T-cell (primary cell): ENCODE measurements around the gene TRIP10. TPM values are rescaled to one million over a fixed set of nuclear protein-coding genes. Genes with fewer than 3 reads are reported as not detected.
A peak's percentile ranks its signal among the peaks of the same experiment; 100 is the strongest.

ENCODE experiments used
- ATAC-seq, 4 experiments: fragments of 200-7000 bp in 3 of 4; fragments of 150-1000 bp in 1 of 4; cut with Tn5 transposase; replicated peaks in 1 of 4; 1 replicate in 3 of 4; 2 replicates in 1 of 4; pipeline ENCODE4 v1.10.0; 2021; ENCODE audit warnings: moderate library complexity in 3 of 4, mild to moderate bottlenecking in 2 of 4, moderate number of reproducible peaks in 1 of 4
- CTCF ChIA-PET, 2 donors: fragments of 300-600 bp; sonication (Branson Sonifier 250); formaldehyde crosslinking; loops; one replicate each; lab custom pipeline; 2022; ENCODE audit warnings: antibody characterized with exemption in 2 of 2; lab: Charles Lee
- POLR2A ChIA-PET, 2 donors: fragments of 300-600 bp; sonication (Branson Sonifier 250); formaldehyde crosslinking; loops; one replicate each; lab custom pipeline; 2022; ENCODE audit warnings: antibody characterized with exemption in 2 of 2; lab: Charles Lee
- DNase-seq, 35 experiments: peaks; one replicate each; pipeline versions ENCODE4 v3.0.0 to v3.0.0-alpha.2; 2013 to 2023
- H3K27ac ChIP-seq: one replicate; pipeline ENCODE4 v1.5.1; 2013; ENCODE audit warnings: low read length
- H3K27me3 ChIP-seq, 2 experiments: replicated peaks in 1 of 2; 1 replicate in 1 of 2; 2 replicates in 1 of 2; pipeline versions ENCODE4 v1.6.1 to v1.7.0; 2013; ENCODE audit warnings: low read length in 1 of 2, mixed read lengths in 1 of 2; ENCODE audit not compliant: control insufficient read depth in 2 of 2, insufficient read depth in 2 of 2; ENCODE audit errors: extremely low read depth in 1 of 2
- H3K36me3 ChIP-seq, 2 donors: 1 replicate in 1 of 2; 2 replicates in 1 of 2; pipeline versions ENCODE4 v1.6.1 to v1.7.0; 2013; ENCODE audit warnings: low read length in 1 of 2; ENCODE audit not compliant: control insufficient read depth in 2 of 2, insufficient read depth in 1 of 2; ENCODE audit errors: extremely low read depth in 1 of 2
- H3K4me1 ChIP-seq, 2 experiments: 1 replicate in 1 of 2; 2 replicates in 1 of 2; pipeline versions ENCODE4 v1.6.1 to v1.7.0; 2013; ENCODE audit warnings: low read length in 2 of 2, mixed read lengths in 1 of 2; ENCODE audit not compliant: insufficient read depth in 2 of 2, control insufficient read depth in 1 of 2; ENCODE audit errors: extremely low read depth in 1 of 2
- H3K4me3 ChIP-seq, 2 donors: 1 replicate in 1 of 2; 2 replicates in 1 of 2; pipeline versions ENCODE4 v1.5.1 to v1.7.0; 2013; ENCODE audit warnings: mild to moderate bottlenecking in 2 of 2, low read length in 1 of 2, moderate library complexity in 1 of 2; ENCODE audit not compliant: control insufficient read depth in 1 of 2; ENCODE audit errors: extremely low read depth in 1 of 2
- H3K9me3 ChIP-seq: 2 replicates; pipeline ENCODE4 v1.7.0; 2013
- H3K27ac Mint-ChIP-seq, 2 donors: one replicate each; pipeline ENCODE4 v1.8.0; 2020 to 2021; ENCODE audit warnings: mild to moderate bottlenecking in 2 of 2, mixed read lengths in 2 of 2
- H3K27me3 Mint-ChIP-seq, 2 donors: one replicate each; pipeline ENCODE4 v1.8.0; 2021 to 2022; ENCODE audit warnings: mixed read lengths in 2 of 2
- H3K36me3 Mint-ChIP-seq: one replicate; pipeline ENCODE4 v1.8.0; 2021; ENCODE audit warnings: mixed read lengths
- H3K4me1 Mint-ChIP-seq, 3 donors: one replicate each; pipeline ENCODE4 v1.8.0; 2020 to 2022; ENCODE audit warnings: mixed read lengths in 3 of 3, mild to moderate bottlenecking in 1 of 3
- H3K4me3 Mint-ChIP-seq, 3 donors: one replicate each; pipeline ENCODE4 v1.8.0; 2020 to 2022; ENCODE audit warnings: mild to moderate bottlenecking in 3 of 3, mixed read lengths in 3 of 3, moderate library complexity in 3 of 3
- H3K9me3 Mint-ChIP-seq, 3 donors: one replicate each; pipeline ENCODE4 v1.8.0; 2020 to 2022; ENCODE audit warnings: mixed read lengths in 3 of 3
- WGBS: methylation state at CpG from one replicate; pipeline ENCODE4 v1.1.5; 2013; ENCODE audit warnings: missing lambda C conversion rate; ENCODE audit not compliant: insufficient coverage; 5-methylcytosine and 5-hydroxymethylcytosine counted together
- total RNA-seq, 35 experiments: library from RNA in 6 of 35; stranded (reverse) in 6 of 35; fragments of 120-200 nt in 1 of 35; gene quantifications; one replicate each; pipeline versions ENCODE4 v1.2.1 to v1.2.4 and lab custom pipeline; 2013 to 2026

The TRIP10 gene
- total RNA-seq, 5 donors from 2014 or later (not counting 1 experiment from before 2014, with no cell fraction given), result 2.6 to 8.7 (median 7.3) TPM

DNA sequence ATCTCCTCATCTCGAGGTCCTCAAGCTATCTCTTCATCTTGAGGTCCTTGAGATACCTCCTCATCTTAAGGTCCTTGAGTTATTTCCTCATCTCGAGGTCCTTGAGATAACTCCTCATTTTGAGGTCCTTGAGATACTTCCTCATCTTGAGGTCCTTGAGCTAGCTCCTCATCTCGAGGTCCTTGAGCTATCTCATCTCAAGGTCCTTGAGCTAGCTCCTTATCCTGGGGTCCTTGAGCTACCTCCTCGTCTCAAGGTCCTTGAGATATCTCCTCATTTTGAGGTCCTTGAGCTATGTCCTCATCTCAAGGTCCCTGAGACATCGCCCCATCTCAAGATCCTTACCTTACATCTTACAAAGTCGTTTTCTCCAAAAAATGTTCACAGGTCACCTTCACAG lies 51.8 kb downstream of the TRIP10 start:
- H3K4me1 Mint-ChIP-seq, result peaks cover 77 to 78% (median 77%) of the 10 kb centered on the region in 3 donors
- no peaks in the 10 kb centered on the region for H3K27me3 Mint-ChIP-seq
- no peak overlapping the region for H3K27ac ChIP-seq
- peaks cover 0 to 26% of the 10 kb centered on the region in 2 donors for H3K36me3 ChIP-seq
- H3K36me3 Mint-ChIP-seq, result peaks cover 46% of the 10 kb centered on the region
- peak overlapping the region; percentile 82 to 86 for H3K27ac Mint-ChIP-seq
- ChIA-PET POLR2A (no interaction called here), CTCF (interaction anchor here in 1 of 2 donors (0.8 kb wide), 1 partner anchor 10 kb away, joined by 3 read pairs; no protein-coding TSS in a partner anchor)
- DNase-seq (no peak), ATAC-seq (no peak)
- 97% methylated on average over 5 of the region's 6 CpGs for WGBS
- H3K4me3 Mint-ChIP-seq, result peak overlapping the region in 1 of 3 donors; percentile 54
- H3K4me3 ChIP-seq, result no peak overlapping the region
- no peaks in the 10 kb centered on the region for H3K27me3 ChIP-seq
- H3K9me3 ChIP-seq, result no peaks in the 10 kb centered on the region
- peaks cover 10 to 68% of the 10 kb centered on the region in 2 experiments for H3K4me1 ChIP-seq
- H3K9me3 Mint-ChIP-seq, result peaks cover 0 to 10% (median 2%) of the 10 kb centered on the region in 3 donors

DNA sequence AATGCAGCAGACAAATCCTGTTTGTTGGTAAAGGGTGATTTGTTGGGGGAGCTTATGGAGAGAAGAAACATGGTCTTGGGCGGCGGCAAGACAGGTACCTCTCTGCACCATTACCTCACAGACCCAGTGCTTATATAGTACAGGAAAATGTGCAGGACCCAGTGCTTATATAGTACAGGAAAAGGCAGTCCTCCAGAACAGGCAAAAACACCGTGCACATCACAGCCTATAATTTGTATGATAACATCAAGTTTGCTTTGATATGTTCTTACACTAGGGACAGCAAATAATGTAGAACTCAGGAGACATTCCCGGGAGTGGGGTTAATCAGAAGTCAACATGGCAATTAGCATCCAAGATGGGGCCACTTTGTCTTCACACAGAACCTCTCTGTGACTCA lies 53.9 kb downstream of the TRIP10 start:
- H3K4me1 Mint-ChIP-seq, result peaks cover 82 to 89% (median 87%) of the 10 kb centered on the region in 3 donors
- ATAC-seq (peak in 3 of 4 experiments; percentile 37 to 58 (median 55)), DNase-seq (no peak)
- Histone ChIP-seq H3K9me3 (no peaks in the 10 kb centered on the region), H3K27ac (no peak overlapping the region), H3K36me3 (peaks cover 0 to 30% of the 10 kb centered on the region in 2 donors), H3K4me1 (peaks cover 16 to 82% of the 10 kb centered on the region in 2 experiments), H3K27me3 (no peaks in the 10 kb centered on the region), H3K4me3 (no peak overlapping the region)
- ChIA-PET CTCF (no interaction called here), POLR2A (no interaction called here)
- peaks cover 46% of the 10 kb centered on the region for H3K36me3 Mint-ChIP-seq
- peaks cover 0 to 10% (median 2%) of the 10 kb centered on the region in 3 donors for H3K9me3 Mint-ChIP-seq
- no peaks in the 10 kb centered on the region for H3K27me3 Mint-ChIP-seq
- peak overlapping the region; percentile 82 to 86 for H3K27ac Mint-ChIP-seq
- WGBS, result no CpG with 5 or more reads among the region's 4 CpGs
- peak overlapping the region in 1 of 3 donors; percentile 54 for H3K4me3 Mint-ChIP-seq

DNA sequence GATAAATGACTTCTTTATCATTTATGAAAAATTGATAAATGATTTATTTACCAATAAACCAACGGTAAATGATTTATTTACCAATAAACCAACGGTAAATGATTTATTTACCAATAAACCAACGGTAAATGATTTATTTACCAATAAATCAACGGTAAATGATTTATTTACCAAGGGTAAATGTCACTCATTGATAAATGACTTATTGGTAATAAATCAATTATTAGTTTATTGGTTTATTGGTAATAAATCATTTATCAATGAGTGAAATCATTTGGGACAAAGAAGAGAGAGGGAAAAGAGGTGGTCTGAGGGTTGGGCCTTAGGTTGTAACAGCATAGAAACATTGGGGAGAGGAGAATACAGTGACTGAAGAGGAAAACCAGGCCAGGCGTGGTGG lies 54.5 kb downstream of the TRIP10 start:
- Mint-ChIP-seq H3K27me3 (no peaks in the 10 kb centered on the region), H3K27ac (peak overlapping the region; percentile 23 to 56), H3K4me3 (no peak overlapping the region), H3K9me3 (peaks cover 0 to 10% (median 2%) of the 10 kb centered on the region in 3 donors), H3K4me1 (peaks cover 80 to 87% (median 86%) of the 10 kb centered on the region in 3 donors), H3K36me3 (peaks cover 40% of the 10 kb centered on the region)
- Histone ChIP-seq H3K27ac (no peak overlapping the region), H3K36me3 (peaks cover 0 to 27% of the 10 kb centered on the region in 2 donors), H3K27me3 (no peaks in the 10 kb centered on the region), H3K9me3 (no peaks in the 10 kb centered on the region), H3K4me3 (no peak overlapping the region), H3K4me1 (peaks cover 16 to 81% of the 10 kb centered on the region in 2 experiments)
- DNase-seq (no peak), ATAC-seq (no peak)
- 100% methylated on average over 1 of the region's 5 CpGs for WGBS
- ChIA-PET POLR2A (no interaction called here), CTCF (no interaction called here)

DNA sequence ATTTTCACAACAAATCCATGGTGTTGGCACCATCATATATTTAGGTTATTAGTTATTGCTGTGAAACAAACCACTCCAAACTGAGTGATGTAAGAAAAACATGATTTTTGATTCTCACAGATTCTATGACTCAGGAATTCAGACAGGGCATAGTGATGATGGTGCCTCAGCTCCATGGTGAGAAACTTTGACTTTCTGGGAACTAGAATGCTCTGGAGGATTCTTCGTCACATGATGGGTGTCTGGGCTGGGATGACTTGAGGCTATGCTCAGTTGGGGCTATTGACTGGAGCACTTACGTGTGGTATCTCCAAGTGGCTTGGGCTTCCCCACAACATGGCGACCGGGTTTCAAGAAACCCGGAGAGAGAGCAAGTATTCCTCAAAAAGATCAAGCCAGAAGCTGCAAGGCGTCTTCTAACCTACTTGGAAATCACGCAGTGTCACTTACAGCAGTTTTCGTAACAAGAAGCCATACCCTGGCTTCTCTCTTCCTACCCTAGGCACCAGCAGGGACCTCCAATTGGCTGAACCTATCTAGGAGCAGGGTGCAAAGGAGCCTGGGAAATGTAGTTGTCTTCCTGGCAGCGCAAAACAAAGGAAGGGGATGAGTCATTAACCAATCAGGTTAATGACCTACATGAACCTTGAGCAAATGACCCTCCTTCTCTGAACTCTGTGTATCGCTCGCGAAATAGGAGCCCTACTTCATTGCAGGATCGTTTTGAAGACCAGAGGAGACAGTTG lies 55.4 kb downstream of the TRIP10 start:
- Histone ChIP-seq H3K9me3 (no peaks in the 10 kb centered on the region), H3K4me3 (no peak overlapping the region), H3K27ac (no peak overlapping the region), H3K36me3 (peaks cover 0 to 27% of the 10 kb centered on the region in 2 donors), H3K4me1 (peaks cover 17 to 81% of the 10 kb centered on the region in 2 experiments), H3K27me3 (no peaks in the 10 kb centered on the region)
- Mint-ChIP-seq H3K36me3 (peaks cover 37% of the 10 kb centered on the region), H3K27ac (peak overlapping the region; percentile 23 to 68), H3K4me3 (no peak overlapping the region), H3K4me1 (peaks cover 83 to 88% (median 87%) of the 10 kb centered on the region in 3 donors), H3K9me3 (peaks cover 0 to 10% (median 2%) of the 10 kb centered on the region in 3 donors), H3K27me3 (no peaks in the 10 kb centered on the region)
- no peak for DNase-seq
- no peak for ATAC-seq
- over 99% methylated on average over 9 of the region's 13 CpGs for WGBS
- CTCF ChIA-PET, result no interaction called here
- POLR2A ChIA-PET, result no interaction called here

DNA sequence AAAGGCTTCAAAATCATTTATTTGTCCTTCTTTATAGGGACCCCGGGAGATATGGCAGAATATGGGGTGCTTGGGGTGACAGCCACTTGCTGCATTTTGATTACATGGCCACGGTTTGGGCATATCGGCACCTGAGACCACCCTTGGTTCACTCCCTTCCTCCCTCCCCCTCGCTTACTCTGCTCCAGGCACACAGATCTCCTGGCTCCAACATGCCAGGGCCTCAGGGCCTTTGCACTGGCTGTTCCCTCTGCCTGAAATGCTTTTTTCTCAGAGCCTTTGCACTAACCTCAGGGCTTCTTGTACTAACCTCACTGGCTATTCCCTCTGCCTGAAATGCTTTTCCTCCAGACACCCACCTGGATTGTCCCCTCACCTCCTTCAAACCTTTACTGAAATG lies 56.8 kb downstream of the TRIP10 start:
- Mint-ChIP-seq H3K4me3 (no peak overlapping the region), H3K27ac (peak overlapping the region; percentile 34 to 85), H3K36me3 (peaks cover 33% of the 10 kb centered on the region), H3K4me1 (peaks cover 82 to 88% (median 87%) of the 10 kb centered on the region in 3 donors), H3K27me3 (no peaks in the 10 kb centered on the region), H3K9me3 (peaks cover 0 to 10% (median 2%) of the 10 kb centered on the region in 3 donors)
- no peaks in the 10 kb centered on the region for H3K27me3 ChIP-seq
- POLR2A ChIA-PET, result no interaction called here
- peaks cover 24 to 84% of the 10 kb centered on the region in 2 experiments for H3K4me1 ChIP-seq
- 100% methylated on average over 3 of the region's 4 CpGs for WGBS
- ATAC-seq (no peak), DNase-seq (no peak)
- no peaks in the 10 kb centered on the region for H3K9me3 ChIP-seq
- peaks cover 0 to 24% of the 10 kb centered on the region in 2 donors for H3K36me3 ChIP-seq
- H3K4me3 ChIP-seq, result no peak overlapping the region
- CTCF ChIA-PET, result no interaction called here
- no peak overlapping the region for H3K27ac ChIP-seq

DNA sequence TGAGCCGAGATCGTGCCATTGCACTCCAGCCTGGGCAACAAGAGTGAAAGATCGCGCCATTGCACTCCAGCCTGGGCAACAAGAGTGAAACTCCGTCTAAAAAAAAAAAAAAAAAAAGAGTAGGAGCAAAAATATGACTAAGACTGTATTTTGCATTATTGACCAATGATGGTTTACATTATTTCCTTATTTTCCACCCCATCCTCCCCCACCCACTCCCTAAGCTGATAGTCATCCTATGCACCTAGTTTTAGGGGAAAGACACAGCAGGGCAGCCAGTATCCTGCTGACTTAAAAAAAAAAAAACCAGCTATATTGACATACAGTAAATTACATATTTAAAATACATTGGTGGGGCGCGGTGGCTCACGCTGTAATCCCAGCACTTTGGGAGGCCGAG lies 58.2 kb downstream of the TRIP10 start:
- ChIA-PET POLR2A (interaction anchor here in 1 of 2 donors (0.6 kb wide), 1 partner anchor 46 kb away, joined by 3 read pairs; no protein-coding TSS in a partner anchor), CTCF (interaction anchor here in 1 of 2 donors (0.6 to 0.7 kb wide), 2 partner anchors 24 to 586 kb away, joined by 4 read pairs; no protein-coding TSS in a partner anchor)
- Histone ChIP-seq H3K9me3 (no peaks in the 10 kb centered on the region), H3K27me3 (no peaks in the 10 kb centered on the region), H3K36me3 (peaks cover 0 to 21% of the 10 kb centered on the region in 2 donors), H3K27ac (no peak overlapping the region), H3K4me3 (no peak overlapping the region), H3K4me1 (peaks cover 27 to 81% of the 10 kb centered on the region in 2 experiments)
- H3K27me3 Mint-ChIP-seq, result no peaks in the 10 kb centered on the region
- peaks cover 80 to 86% (median 83%) of the 10 kb centered on the region in 3 donors for H3K4me1 Mint-ChIP-seq
- peaks cover 0 to 10% (median 2%) of the 10 kb centered on the region in 3 donors for H3K9me3 Mint-ChIP-seq
- ATAC-seq (no peak), DNase-seq (no peak)
- peak overlapping the region; percentile 74 to 85 for H3K27ac Mint-ChIP-seq
- H3K36me3 Mint-ChIP-seq, result peaks cover 21% of the 10 kb centered on the region
- no CpG with 5 or more reads among the region's 9 CpGs for WGBS
- H3K4me3 Mint-ChIP-seq, result no peak overlapping the region
